CD14-positive monocyte (primary cell): Measurements from ENCODE around the gene SFMBT2. TPM values are rescaled to one million over a fixed set of nuclear protein-coding genes. Genes with fewer than 3 reads are reported as not detected.

Experiments
- DNase-seq, 3 donors: peaks; one replicate each; pipeline ENCODE4 v3.0.0-alpha.2; 2011 to 2022
- H2AFZ ChIP-seq: 2 replicates; pipeline ENCODE4 v1.6.0; 2012; ENCODE audit warnings: mild to moderate bottlenecking, low read depth, low read length, inconsistent platforms; ENCODE audit not compliant: insufficient read depth, poor library complexity, severe bottlenecking
- H3K27ac ChIP-seq, 2 donors: 1 replicate in 1 of 2; 2 replicates in 1 of 2; pipeline ENCODE4 v1.5.1; 2012 to 2013; ENCODE audit warnings: low read length in 2 of 2, control low read depth in 1 of 2, inconsistent platforms in 1 of 2, low read depth in 1 of 2, mild to moderate bottlenecking in 1 of 2
- H3K27me3 ChIP-seq, 2 donors: one replicate each; pipeline versions ENCODE4 v1.6.0 to v1.6.1; 2011 to 2013; ENCODE audit warnings: low read length in 2 of 2; ENCODE audit not compliant: control insufficient read depth in 2 of 2, insufficient read depth in 2 of 2
- H3K36me3 ChIP-seq, 2 donors: replicated peaks in 1 of 2; 1 replicate in 1 of 2; 2 replicates in 1 of 2; pipeline versions ENCODE4 v1.5.1 to v1.6.1; 2012 to 2013; ENCODE audit warnings: low read length in 2 of 2, control low read depth in 1 of 2, inconsistent platforms in 1 of 2, mild to moderate bottlenecking in 1 of 2; ENCODE audit not compliant: insufficient read depth in 2 of 2, control insufficient read depth in 1 of 2
- H3K4me1 ChIP-seq, 2 donors: 1 replicate in 1 of 2; 2 replicates in 1 of 2; pipeline versions ENCODE4 v1.5.1 to v1.6.1; 2012 to 2013; ENCODE audit warnings: low read length in 2 of 2, control low read depth in 1 of 2, inconsistent platforms in 1 of 2, mild to moderate bottlenecking in 1 of 2, moderate library complexity in 1 of 2; ENCODE audit not compliant: insufficient read depth in 2 of 2, control insufficient read depth in 1 of 2
- H3K4me2 ChIP-seq: replicated peaks from 2 replicates; pipeline ENCODE3; 2012; ENCODE audit warnings: low read length, moderate library complexity, mild to moderate bottlenecking; ENCODE audit not compliant: poor library complexity, severe bottlenecking; ENCODE audit errors: extremely low read depth
- H3K4me3 ChIP-seq, 3 experiments: fragments of 200-600 bp in 1 of 3; sonication (generic) in 1 of 3; replicated peaks in 1 of 3; 1 replicate in 2 of 3; 2 replicates in 1 of 3; pipeline ENCODE4 v1.5.1; 2011 to 2013; ENCODE audit warnings: low read length in 3 of 3, mild to moderate bottlenecking in 3 of 3, control low read depth in 2 of 3, low read depth in 2 of 3, inconsistent platforms in 1 of 3, moderate library complexity in 1 of 3
- H3K79me2 ChIP-seq: 2 replicates; pipeline ENCODE4 v1.6.0; 2012; ENCODE audit warnings: mild to moderate bottlenecking, control low read depth, inconsistent platforms, low read length, moderate library complexity; ENCODE audit not compliant: insufficient read depth
- H3K9ac ChIP-seq: 2 replicates; pipeline ENCODE4 v1.6.0; 2017; ENCODE audit warnings: low read length, mild to moderate bottlenecking; ENCODE audit not compliant: insufficient read depth, poor library complexity, severe bottlenecking
- H3K9me3 ChIP-seq, 2 donors: replicated peaks in 1 of 2; 1 replicate in 1 of 2; 2 replicates in 1 of 2; pipeline versions ENCODE4 v1.5.1 to v1.6.1; 2012 to 2013; ENCODE audit warnings: low read length in 2 of 2, control low read depth in 1 of 2; ENCODE audit not compliant: control insufficient read depth in 1 of 2, insufficient read depth in 1 of 2
- H4K20me1 ChIP-seq: 2 replicates; pipeline ENCODE4 v1.6.0; 2012; ENCODE audit warnings: mild to moderate bottlenecking, low read length, control low read depth, moderate library complexity; ENCODE audit not compliant: insufficient read depth
- H3K27ac Mint-ChIP-seq, 7 donors: one replicate each; pipeline ENCODE4 v1.8.0; 2020; ENCODE audit warnings: mild to moderate bottlenecking in 7 of 7, mixed read lengths in 7 of 7, moderate library complexity in 6 of 7, inconsistent platforms in 2 of 7
- H3K27me3 Mint-ChIP-seq, 3 donors: one replicate each; pipeline ENCODE4 v1.8.0; 2021 to 2022; ENCODE audit warnings: low read depth in 3 of 3, mild to moderate bottlenecking in 3 of 3, mixed read lengths in 3 of 3, moderate library complexity in 3 of 3, inconsistent platforms in 1 of 3
- H3K36me3 Mint-ChIP-seq, 2 donors: one replicate each; pipeline ENCODE4 v1.8.0; 2020; ENCODE audit warnings: mixed read lengths in 2 of 2, inconsistent platforms in 1 of 2, mild to moderate bottlenecking in 1 of 2
- H3K4me1 Mint-ChIP-seq: one replicate; pipeline ENCODE4 v1.8.0; 2020; ENCODE audit warnings: mild to moderate bottlenecking, mixed read lengths
- H3K4me3 Mint-ChIP-seq, 2 donors: one replicate each; pipeline ENCODE4 v1.8.0; 2020; ENCODE audit warnings: mild to moderate bottlenecking in 2 of 2, mixed read lengths in 2 of 2, moderate library complexity in 1 of 2
- H3K9me3 Mint-ChIP-seq, 7 donors: one replicate each; pipeline ENCODE4 v1.8.0; 2020 to 2022; ENCODE audit warnings: mixed read lengths in 7 of 7, mild to moderate bottlenecking in 6 of 7, moderate library complexity in 6 of 7, inconsistent platforms in 2 of 7
- CTCF ChIP-seq: fragments of 200-600 bp; IDR thresholded peaks from one replicate; pipeline ENCODE4 v1.8.0; 2022; ENCODE audit warnings: antibody characterized with exemption, mild to moderate bottlenecking
- WGBS: methylation state at CpG from one replicate; pipeline ENCODE4 v1.1.5; 2013; ENCODE audit warnings: missing lambda C conversion rate; ENCODE audit not compliant: insufficient coverage; 5-methylcytosine and 5-hydroxymethylcytosine counted together
- intact Hi-C, 2 donors: fragments of 100-400 bp; cut with micrococcal nuclease; formaldehyde crosslinking; loops; one replicate each; pipeline versions ENCODE4 v1.15.0 to v1.15.1; 2023
- polyA plus RNA-seq, 3 donors: library from polyadenylated mRNA; depleted of rRNA in 1 of 3; unstranded in 2 of 3; stranded (reverse) in 1 of 3; fragments of 300-500 nt in 2 of 3; fragments of >200 nt in 1 of 3; fragmentation: Illumina TruSeq in 2 of 3; gene quantifications; 1 replicate in 2 of 3; 2 replicates in 1 of 3; pipeline ENCODE4 v1.2.3, GENCODE V29; 2012 to 2021

Gene SFMBT2
- polyA plus RNA-seq, 3 donors: 0.53 to 10.9 (median 1.6) TPM

- H2AFZ ChIP-seq: no peak overlapping the region
- H3K36me3 Mint-ChIP-seq: peaks cover 11 to 26% of the 10 kb centered on the region in 2 donors
- peaks cover 0 to 5% of the 10 kb centered on the region in 2 donors for H3K9me3 ChIP-seq
- peaks cover 15% of the 10 kb centered on the region for H3K4me1 Mint-ChIP-seq
- H3K9ac ChIP-seq: no peak overlapping the region
- peaks cover 3 to 9% of the 10 kb centered on the region in 2 donors for H3K36me3 ChIP-seq
- TF ChIP-seq CTCF: no peak
- H3K27me3 Mint-ChIP-seq: peaks cover 0 to 3% (median 0%) of the 10 kb centered on the region in 3 donors
- H3K4me2 ChIP-seq: no peak overlapping the region
- no peak overlapping the region for H3K27ac ChIP-seq
- no peaks in the 10 kb centered on the region for H3K27me3 ChIP-seq
- intact Hi-C loops: no loop called here
- H4K20me1 ChIP-seq: peaks cover 3% of the 10 kb centered on the region
- no peak overlapping the region for H3K4me3 Mint-ChIP-seq
- H3K4me3 ChIP-seq: no peak overlapping the region
- no peak for DNase-seq
- H3K27ac Mint-ChIP-seq: no peak overlapping the region
- H3K79me2 ChIP-seq: peaks cover 83% of the 10 kb centered on the region
- 98% methylated on average over 6 of the region's 7 CpGs for WGBS
- H3K4me1 ChIP-seq: no peaks in the 10 kb centered on the region
- H3K9me3 Mint-ChIP-seq: peaks cover 0 to 7% (median 3%) of the 10 kb centered on the region in 7 donors
Observed at GRCh38 chr10:7308826-7309225, 102.0 kb downstream of the SFMBT2 start.

GRCh38 chr10:7306616-7307015 is 104.2 kb downstream of the SFMBT2 start:
- Histone ChIP-seq H3K4me3 (no peak overlapping the region), H2AFZ (no peak overlapping the region), H3K79me2 (peaks cover 84% of the 10 kb centered on the region), H3K27ac (peak overlapping the region in 1 of 2 donors; percentile 13), H3K36me3 (peaks cover 3 to 9% of the 10 kb centered on the region in 2 donors), H3K9me3 (peaks cover 0 to 5% of the 10 kb centered on the region in 2 donors), H3K4me2 (no peak overlapping the region), H4K20me1 (peaks cover 3% of the 10 kb centered on the region), H3K9ac (no peak overlapping the region), H3K27me3 (no peaks in the 10 kb centered on the region), H3K4me1 (no peaks in the 10 kb centered on the region)
- Mint-ChIP-seq H3K27ac (peak overlapping the region in 2 of 7 donors; percentile 13 to 57), H3K4me3 (no peak overlapping the region), H3K4me1 (peaks cover 15% of the 10 kb centered on the region), H3K9me3 (peaks cover 0 to 7% (median 3%) of the 10 kb centered on the region in 7 donors), H3K27me3 (peaks cover 0 to 3% (median 0%) of the 10 kb centered on the region in 3 donors), H3K36me3 (peaks cover 11 to 25% of the 10 kb centered on the region in 2 donors)
- intact Hi-C loops: no loop called here
- DNase-seq: no peak
- TF ChIP-seq CTCF: no peak
